Sigmoid colon (tissue), 4 donors: ENCODE results near the gene RPN2.

ENCODE experiments used
- EP300 ChIP-seq, 4 donors: sonication (generic); formaldehyde crosslinking; IDR thresholded peaks; one replicate each; pipeline ENCODE4 v1.6.1; 2017; ENCODE audit warnings: antibody characterized with exemption in 4 of 4
- POLR2A ChIP-seq, 2 donors: fragments of 450-650 bp; IDR thresholded peaks; one replicate each; pipeline ENCODE4 v1.6.1; 2016; ENCODE audit warnings: antibody characterized with exemption in 2 of 2, mild to moderate bottlenecking in 2 of 2, moderate library complexity in 2 of 2
- POLR2AphosphoS5 ChIP-seq, 4 donors: sonication (generic); formaldehyde crosslinking; IDR thresholded peaks; one replicate each; pipeline ENCODE4 v1.6.1; 2017; ENCODE audit warnings: antibody characterized with exemption in 4 of 4
- TF ChIP-seq, protein P1 (sequence below), 4 experiments: fragments of 450-650 bp in 3 of 4; fragments of 200-600 bp in 1 of 4; IDR thresholded peaks; one replicate each; pipeline ENCODE4 v1.5.1; 2016 to 2019; ENCODE audit warnings: antibody characterized with exemption in 4 of 4, mild to moderate bottlenecking in 3 of 4, moderate library complexity in 2 of 4

DNA sequence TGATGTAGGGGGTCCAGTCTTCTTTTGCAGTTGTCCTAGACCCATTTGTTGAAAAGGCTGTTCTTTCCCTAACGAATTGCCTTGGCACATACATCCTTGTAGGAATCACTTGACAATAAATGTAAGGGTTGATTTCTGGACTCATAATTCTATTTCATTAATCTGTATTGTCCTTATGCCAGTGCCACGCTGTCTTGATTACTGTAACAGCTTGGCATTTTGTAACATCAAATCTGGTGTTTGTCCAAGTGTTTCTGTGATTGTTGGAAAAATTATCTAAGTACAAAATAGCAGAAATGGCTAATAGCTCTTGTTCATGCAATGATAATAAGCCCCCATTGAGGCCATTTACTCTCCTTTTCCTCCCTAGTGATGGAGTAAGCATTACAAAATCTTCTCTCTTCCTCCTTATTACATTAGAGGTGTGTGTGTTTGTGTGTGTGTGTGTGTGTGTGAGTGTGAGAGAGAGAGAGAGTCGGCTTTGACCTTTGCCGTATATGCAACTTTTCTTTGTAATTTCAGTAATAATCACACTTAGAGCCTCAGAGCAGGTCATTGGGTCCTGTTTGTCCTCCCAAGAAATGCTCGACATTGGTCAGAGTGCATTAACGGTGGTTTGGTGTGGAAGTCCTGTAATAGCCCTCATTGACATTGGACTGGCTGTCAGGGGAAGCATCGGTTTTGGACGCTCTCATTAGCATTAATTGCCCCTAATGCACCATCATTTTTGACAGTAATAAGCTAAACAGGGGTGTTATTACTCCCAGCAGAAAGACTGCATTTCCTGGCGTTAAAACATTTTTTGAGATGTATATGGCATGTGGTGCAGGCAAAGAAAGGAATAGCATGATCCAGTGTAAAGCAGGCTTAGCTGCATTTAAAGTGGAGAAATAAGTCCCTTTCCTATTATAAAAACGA is 40.9 kb downstream of the RPN2 start:
- TF ChIP-seq, protein P1, sequence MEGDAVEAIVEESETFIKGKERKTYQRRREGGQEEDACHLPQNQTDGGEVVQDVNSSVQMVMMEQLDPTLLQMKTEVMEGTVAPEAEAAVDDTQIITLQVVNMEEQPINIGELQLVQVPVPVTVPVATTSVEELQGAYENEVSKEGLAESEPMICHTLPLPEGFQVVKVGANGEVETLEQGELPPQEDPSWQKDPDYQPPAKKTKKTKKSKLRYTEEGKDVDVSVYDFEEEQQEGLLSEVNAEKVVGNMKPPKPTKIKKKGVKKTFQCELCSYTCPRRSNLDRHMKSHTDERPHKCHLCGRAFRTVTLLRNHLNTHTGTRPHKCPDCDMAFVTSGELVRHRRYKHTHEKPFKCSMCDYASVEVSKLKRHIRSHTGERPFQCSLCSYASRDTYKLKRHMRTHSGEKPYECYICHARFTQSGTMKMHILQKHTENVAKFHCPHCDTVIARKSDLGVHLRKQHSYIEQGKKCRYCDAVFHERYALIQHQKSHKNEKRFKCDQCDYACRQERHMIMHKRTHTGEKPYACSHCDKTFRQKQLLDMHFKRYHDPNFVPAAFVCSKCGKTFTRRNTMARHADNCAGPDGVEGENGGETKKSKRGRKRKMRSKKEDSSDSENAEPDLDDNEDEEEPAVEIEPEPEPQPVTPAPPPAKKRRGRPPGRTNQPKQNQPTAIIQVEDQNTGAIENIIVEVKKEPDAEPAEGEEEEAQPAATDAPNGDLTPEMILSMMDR (IDR thresholded peaks at IDR 0.05), result no peak
- no peak for TF ChIP-seq POLR2A (IDR thresholded peaks at IDR 0.05)
- no peak for TF ChIP-seq POLR2AphosphoS5 (IDR thresholded peaks at IDR 0.05)
- TF ChIP-seq EP300 (IDR thresholded peaks at IDR 0.05), result no peak
